Activated T-cell treated with anti-CD3 and anti-CD28 coated beads for 48 hours (primary cell): Measurements from ENCODE around the gene FOXB1.

Experiments
- DNase-seq: peaks from one replicate; pipeline ENCODE4 v3.0.0-alpha.2; 2020; ENCODE audit warnings: low read depth

FOXB1 gene

DNA sequence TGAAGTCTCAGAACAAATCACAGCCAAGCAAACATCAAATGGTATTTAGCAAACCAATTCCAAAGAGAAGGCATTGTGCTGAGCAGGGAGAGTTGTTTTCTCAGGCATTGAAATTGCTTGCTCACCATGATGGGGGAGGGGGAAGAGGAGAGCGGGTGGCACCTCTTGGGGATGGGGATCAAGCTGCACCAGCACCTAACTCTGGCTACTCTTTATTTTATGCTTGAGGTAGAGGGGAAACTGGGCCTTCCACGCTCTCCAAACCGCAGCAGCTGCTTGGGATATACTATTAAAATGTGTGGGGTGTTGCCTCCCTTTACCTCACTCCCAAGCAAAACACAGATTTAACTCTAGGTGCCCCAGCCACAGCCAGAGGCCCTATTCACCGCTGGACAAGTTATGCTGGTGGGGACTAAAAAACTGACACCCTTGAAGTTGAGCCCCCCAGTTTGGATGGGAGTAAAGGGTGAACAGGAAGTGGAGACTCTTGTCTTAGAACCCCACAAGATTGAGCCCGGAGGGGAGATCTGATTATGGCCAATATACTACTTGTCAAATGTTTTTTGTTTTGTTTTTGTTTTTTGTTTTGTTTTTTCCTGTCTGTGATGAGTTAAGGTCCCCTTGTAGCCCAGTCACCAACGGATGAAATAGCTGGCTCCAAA is 5.0 kb upstream of the FOXB1 start:
- no peak for DNase-seq

DNA sequence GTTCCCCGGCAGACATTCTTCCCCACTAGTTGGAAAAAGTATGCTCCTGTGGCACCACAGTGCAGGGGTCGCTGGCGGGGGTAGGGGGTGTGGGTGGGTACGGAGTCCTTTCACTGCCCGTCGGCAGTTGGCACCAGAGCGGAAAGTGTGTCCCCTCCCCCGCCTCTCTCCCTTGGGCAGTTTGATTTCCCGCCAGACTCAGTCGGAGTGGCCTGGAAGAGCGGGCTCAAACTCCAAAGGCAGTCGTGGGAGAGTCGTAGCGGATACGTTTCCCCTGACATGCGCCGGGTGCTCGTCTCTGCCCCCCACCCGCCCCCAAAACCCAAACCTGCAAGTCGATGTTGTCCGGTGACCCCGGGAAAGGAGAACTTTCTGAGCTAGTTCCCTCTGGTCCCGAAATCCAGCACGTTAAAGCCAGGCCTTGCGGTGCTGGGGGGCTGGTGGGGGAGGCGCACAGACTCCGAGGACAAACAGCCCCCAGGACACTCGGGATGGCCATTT is 4.4 kb upstream of the FOXB1 start:
- DNase-seq, result no peak

DNA sequence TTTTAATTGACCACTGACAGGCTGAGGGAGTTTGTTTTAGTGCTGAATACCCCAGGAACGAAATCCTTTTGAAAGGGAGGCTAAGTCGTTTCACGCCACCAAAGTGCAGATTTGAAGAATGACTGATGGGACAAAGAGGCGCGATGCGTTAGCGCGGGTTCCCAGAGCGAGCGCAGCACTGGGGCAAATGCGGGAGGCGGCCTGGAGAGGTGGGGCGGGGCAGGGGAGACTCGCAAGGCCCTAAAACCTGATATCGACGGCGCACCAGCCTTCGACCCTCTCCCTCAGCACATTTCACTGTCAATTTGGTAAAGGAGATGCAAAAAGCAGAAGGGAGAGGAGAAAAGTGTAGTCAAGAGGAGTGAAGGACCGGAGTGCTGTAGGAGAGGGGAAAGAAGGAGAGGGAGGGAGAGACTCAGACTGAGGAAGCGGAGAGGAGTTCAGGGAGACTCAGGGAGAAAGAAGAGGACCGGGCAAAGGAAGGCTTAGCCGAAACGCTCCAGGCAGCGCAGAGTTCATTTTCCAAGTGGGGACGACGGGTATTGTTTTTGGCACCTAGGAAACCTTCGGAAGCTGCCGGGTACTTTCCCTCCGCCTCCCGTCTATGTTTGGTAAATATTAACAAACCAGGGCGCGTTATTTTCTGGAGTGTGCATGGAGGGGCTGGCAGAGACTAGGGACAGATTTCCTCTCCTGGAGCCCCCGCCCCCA is 3.8 kb upstream of the FOXB1 start:
- no peak for DNase-seq

DNA sequence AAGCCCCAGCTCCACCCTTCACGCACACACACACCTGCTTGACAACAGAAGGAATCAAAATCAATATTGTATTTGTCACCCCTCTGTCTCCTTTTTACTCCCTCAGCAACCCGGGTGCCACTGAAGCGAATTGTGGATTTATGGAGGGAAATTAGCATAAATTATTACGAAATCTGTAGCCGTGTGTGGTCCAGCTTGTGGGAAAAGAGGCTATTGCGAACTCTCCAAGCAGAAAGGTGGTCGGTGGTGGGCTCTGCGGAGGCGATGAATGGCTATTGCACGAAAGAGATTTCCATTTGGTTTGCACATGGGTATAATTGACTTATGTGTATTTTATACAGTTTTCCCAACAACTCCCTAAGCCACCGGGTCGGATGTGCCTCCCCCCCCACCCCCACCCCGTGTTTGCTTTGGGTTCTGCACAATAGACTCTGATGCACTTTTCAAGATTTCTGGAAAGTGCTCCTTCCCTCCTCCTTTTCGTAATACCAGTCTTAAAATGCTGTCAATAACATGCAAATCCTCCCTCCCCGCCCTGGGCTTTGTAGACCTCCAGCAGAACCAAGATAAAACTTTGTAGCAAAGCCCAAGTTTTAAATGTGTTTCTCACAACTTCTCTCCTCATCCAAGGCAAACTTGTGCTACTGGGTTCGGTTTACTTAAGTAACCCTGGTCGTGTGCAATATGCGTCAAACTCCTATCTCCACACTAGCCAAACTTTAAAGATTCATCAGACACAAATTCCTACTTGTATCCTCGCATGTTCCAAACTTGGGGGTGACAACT is 3.1 kb upstream of the FOXB1 start:
- no peak for DNase-seq

DNA sequence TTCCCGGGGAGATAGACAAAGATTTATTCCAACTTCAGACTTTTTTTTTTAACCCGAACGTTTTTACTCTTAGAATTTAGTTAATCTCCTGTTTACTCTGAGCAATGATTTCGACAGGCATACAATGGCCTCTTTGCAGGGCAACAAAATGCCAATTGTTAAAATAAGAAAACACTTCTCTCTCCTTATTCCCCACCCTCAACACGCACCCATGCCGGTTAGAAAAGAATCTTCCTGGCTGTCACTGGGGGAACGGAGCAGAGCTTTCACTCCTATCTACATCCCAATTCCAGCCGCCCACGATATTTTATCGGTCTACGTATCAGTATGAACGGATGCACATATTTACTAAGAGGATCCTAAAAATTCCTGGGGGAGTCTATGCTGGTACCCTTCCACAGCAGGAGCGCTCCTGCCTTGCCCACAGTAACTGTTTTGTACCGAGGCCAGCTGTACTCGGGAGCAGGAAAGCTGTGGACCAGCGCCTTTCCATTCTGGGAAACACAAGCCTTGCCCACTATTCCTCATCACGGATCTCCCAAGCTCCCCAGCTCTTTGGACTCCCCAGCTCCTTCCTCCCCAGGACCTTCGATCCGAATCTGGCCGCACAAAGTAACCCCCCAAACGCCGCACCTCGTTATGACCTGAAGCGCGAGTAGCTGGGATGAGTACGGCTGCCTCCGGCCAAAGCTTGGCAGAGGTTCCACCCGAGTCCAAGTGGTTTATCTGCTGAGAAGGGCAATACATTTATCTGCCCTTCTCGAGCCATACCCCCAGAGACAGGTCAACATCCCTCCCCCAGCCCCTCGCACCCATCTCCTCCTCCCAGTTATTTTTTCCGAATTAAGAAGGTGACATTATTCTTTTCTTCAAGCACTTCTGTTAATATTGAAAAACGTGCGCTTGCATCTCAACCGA is 2.2 kb upstream of the FOXB1 start:
- no peak for DNase-seq

DNA sequence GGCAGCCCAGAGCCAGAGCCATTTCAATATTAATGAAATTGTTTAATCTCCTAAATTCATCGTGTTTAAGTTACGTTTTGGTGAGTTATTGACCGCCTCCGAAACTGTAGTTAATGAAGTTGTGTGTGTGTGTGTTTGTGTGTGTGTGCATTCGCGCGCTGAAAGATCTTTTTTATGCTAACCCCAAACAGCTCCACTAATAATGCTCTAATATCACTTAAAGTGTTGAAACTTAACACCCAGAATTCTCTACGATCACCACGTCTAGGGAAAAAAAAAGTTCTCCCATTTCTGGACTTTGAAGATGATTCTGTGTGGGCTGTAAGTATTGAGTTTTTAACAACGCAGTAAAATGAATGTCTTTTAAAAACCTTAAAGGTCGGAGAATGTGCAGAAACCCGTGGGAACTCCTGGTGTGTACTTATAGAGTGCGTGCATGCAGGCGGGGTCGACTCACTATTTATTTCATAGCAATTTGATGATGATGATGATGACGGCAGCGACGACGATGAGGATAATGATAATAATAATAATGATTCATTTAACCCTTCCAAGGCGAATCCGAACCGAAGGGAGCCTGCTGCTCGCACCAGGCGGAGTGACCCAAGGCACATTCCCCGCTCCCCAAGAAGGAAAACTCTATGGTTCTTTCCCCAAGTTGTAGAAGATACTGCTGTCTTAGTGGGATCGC is 1.4 kb upstream of the FOXB1 start:
- no peak for DNase-seq

DNA sequence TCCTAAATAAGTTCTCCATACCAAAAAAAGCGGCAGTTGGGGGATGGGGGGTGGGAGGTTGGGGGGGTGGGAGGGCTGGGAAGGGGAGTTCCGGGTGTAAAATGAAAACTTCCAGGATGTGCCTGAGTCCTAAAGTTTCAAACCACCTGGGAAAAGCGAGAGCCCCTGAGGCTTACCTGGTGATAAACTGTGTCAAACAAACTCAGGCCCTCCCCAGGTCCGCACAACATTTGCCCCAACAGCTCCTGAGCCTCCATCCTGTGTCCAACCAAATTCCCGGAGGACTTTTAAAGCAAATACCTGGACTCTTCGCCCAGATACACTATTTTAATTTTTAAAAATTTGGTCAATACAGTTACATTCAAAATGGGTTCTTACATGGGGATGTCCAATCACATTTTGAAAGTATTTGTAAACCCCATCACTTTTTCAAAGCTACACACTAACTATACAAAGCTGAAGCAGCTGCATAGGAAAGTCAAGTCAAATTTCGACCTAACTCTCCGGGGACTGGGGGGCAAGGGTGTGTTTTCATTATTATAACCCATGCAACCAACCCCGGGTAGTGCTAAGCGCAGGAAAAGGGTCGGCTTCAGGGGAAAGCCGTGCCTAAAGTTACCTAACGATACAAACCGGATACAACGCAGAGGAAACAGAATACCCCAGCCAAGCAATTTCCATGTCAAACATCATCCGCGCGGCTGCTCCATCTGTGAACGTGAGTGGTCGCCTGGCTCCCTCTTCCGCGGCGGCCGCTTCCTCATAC is 685 bp upstream of the FOXB1 start:
- no peak for DNase-seq

DNA sequence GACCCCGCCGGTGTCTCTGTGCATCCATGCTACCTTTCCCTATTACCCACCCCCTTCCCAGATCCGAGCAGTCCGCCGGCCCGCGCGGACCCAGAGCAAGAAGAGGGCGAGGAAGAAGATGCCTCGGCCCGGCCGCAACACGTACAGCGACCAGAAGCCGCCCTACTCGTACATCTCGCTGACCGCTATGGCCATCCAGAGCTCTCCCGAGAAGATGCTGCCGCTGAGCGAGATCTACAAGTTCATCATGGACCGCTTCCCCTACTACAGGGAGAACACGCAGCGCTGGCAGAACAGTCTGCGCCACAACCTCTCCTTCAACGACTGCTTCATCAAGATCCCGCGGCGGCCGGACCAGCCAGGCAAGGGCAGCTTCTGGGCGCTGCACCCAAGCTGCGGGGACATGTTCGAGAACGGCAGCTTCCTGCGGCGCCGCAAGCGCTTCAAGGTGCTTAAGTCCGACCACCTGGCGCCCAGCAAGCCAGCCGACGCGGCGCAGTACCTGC is 788 bp downstream of the FOXB1 start:
- no peak for DNase-seq

DNA sequence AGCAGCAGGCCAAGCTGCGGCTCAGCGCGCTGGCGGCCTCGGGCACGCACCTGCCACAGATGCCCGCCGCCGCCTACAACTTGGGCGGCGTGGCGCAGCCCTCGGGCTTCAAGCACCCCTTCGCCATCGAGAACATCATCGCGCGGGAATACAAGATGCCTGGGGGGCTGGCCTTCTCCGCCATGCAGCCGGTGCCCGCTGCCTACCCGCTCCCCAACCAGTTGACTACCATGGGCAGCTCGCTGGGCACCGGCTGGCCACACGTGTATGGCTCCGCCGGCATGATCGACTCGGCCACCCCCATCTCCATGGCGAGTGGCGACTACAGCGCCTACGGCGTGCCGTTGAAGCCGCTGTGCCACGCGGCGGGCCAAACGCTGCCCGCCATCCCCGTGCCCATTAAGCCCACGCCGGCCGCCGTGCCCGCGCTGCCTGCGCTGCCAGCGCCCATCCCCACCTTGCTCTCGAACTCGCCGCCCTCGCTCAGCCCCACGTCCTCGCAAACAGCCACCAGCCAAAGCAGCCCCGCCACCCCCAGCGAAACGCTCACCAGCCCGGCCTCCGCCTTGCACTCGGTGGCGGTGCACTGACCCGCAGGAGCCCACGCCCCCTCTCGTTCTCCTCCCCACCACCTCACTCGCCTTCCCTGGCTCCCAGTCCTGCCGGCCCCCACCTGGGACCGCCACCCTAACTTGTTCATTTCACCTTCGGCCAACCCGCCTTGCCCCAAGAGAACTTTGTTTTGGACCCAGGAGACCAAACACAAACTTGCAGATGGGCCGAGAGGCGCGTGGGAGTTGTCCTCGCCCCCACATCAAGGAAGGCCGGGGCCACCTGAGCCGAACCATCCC is 1.5 kb downstream of the FOXB1 start:
- DNase-seq, result no peak

DNA sequence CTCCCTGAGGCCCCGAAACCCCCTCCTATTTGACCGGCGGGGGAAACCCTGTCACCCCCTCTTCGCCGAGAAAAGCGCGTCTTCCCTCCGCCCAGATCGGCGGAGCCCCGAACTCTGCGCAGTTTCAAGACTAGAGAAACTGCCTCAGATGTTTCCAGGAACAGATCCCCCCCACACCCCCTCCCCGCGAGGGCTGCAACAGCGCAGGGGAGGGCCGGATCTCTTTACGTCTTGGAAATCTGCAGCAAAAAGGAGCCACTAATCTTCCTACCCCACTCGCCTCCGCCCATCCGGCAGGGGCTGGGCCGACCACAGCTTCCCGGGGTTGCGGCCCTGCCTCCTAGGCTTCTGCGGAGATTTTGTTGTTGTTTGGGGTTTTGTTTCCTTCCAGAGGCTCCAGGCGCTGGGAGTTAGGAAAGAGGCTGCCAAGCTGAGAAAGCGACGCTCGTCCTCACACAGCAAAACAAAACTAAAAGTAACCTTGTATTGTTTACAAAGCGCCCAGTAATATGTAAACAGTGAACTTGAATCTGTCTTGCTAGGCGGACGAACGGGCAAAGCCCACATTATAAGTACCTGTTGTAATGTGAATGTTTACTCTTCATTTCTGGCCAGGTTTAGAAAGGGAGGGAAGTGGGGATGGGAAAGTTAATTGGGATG is 2.2 kb downstream of the FOXB1 start:
- no peak for DNase-seq

DNA sequence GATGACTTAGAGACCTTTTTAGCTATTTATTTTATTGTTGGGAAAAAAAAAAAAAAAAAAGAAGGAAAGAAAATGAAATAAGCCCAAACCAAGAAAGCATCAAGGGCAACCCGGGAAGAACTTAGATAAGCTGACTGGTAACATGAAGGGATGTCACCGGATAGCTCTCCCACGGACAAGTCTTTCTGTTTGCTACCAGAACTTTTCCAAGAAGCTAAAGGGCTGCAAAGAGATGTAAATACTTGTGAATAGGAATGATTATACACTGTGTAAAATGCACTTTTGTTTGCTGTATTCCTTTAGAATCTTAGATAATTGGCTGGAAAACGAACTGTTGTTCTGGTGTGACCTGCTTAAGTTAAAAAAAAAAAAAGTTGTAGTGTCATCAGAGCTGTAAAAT is 2.8 kb downstream of the FOXB1 start:
- no peak for DNase-seq

DNA sequence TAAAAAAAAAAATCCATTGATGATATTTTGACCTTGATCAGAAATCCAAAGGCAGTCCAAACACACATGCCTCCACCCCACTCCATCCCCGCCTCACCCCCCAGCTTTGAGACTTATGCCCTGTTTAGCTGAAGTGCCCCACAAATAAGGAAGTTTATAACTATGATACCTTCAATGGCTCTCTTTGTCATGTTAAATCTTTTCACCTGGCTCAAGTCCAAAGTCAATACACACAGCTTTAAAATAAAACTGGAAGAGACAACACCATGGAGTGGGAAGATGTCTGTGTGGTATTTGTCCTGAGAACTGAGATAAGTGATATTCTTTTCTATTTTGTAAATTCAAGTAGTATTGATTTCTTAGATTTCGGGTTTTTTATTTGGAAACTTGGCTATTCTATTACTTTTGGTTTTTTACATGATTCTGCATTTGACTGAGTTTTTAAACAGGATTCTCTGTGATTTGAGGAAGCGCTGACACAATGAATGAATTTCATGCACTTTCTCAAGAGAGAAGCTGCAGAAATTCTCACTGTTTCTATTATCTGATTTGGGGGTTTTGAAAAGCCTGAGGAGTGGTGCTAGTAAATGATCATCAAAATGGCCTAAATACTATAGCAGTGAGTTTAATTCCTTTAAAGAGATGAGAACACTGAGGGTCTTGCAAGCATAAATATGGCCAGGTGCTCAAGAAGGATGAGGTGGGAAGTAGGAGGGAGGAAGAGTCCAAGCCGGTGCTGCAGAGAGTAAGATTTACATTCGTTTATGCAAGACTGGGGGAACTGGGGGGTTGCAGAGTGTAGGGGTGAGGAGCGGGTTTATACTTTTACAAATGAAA is 5.2 kb downstream of the FOXB1 start:
- DNase-seq, result no peak

DNA sequence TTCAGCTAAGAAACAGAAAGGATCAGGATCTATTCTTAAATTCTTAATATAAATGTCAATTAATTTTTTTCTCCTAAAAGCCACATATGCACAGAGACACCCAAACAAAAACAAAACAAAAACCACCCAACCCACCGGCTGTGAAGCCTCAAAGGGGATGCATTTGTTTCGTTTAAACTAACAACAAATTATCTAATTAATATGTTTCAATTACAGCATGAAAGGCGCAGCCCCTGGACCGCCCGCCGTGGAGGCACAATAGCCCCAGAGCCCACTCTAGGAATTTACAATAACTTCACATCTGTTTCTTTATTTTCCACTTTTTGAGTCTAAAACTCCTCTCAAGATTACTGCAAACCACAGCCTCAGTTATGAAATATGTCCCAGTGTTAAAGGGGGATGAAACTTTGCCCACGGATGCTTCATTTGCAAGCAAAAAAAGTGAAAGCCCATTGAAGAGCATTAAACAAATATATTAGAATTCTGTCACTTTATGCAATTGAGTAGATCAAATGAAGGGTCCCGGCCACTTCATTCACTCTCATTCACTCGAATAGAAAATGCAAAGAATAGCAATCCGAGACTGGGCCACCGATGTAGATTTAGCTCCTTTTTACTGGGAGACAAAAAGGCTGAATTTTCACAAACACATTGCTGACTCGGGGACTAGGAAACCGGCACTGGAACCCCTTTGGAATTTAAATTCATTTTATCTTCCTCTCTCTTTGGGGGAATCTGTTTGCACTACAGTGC is 6.0 kb downstream of the FOXB1 start:
- DNase-seq, result no peak

DNA sequence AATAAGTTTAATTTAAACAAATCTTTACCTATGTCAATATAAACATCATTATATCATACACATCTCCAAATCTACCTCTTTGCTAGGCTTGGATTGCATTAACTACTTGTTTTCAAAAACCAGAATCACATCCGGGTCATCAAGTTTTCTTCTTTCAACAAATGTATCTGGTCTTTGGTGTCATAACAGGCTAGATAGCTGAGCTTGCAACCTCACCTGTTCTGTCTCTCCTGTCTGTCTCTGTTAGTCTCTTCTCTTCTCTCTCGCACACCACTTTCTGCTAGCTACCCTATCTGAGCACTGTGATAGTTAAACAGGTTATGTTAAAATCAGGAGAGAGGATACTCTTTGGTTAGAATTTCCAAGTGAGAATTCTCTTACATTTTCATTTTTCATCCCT is 6.7 kb downstream of the FOXB1 start:
- no peak for DNase-seq

DNA sequence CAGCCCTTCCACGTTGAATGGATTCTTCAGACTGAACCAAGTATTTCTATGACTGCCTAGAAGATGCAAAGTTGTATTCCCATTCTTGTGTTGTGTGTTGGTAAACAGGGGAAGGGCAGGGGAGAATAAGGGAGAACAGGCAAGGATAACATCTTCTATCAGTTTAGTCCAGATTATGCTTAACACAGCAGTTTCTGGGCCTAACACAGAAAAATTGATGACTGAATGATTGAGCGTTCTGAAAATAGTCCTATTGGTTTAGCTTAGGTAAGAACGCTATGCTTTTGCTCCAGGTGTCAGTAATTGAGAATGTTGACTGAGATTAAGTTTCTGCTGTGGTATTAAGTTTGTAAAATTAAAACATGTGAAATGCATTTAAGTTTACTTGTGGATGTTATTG is 8.6 kb downstream of the FOXB1 start:
- no peak for DNase-seq

DNA sequence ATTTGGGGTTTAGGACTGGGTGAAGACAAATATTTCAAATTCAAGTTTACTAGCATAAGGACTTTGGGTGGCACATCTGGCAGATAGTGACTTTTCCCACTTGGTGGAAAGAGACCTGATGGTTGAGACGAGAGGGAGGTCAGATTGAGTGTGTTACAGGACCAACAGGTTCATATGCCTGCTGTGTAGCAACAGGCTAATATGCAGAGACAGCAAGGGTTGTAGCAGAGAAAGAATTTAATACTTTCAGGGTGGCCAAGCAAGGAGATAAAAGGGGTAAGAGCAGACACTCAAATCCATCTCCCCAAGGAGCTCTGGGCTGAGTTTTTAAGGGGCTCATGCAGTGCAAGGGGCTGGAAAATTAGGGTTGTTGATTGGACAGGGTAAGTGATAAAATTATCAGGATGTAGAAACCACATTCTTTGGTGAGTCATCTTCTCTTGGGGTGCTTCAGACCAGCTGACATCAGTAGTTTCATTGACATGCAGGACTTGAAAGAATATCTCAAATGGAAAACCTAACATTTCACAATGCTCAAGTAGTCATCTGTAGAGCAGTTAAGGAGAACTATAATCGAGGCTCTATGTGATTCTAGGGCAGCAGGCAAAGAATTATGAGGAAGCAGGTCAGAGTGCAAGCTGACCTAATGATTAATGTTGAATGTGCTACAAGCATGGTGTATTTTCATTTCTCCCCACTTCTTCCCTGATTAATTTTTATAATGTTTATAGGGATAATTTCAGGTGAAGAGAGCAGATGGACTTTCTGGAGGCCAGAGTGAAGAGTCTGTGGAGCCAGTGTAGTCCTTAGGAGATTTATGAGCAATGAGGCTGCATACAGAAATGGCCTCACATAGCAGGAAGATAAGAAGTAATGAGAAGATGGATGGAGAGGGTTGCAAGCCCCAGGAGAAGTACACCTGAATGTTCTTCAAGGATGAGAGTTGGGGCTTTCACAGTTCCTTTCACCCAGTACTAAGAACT is 13.7 kb downstream of the FOXB1 start:
- DNase-seq, result no peak
